ENCODE measurements around the gene WDR41.
A peak's percentile ranks its signal among the peaks of the same experiment; 100 is the strongest.

Gene WDR41

GRCh38 chr5:77444356-77444755, 47.8 kb downstream of the WDR41 start:
- DNase-seq = no peak

GRCh38 chr5:77443670-77444069, 48.4 kb downstream of the WDR41 start:
- DNase-seq = no peak

GRCh38 chr5:77438071-77438470, 54.0 kb downstream of the WDR41 start:
- DNase-seq = no peak

GRCh38 chr5:77437194-77437593, 54.9 kb downstream of the WDR41 start:
- peak; percentile 15 for DNase-seq

GRCh38 chr5:77431719-77432118, 60.4 kb downstream of the WDR41 start:
- DNase-seq = no peak

- no peak for DNase-seq
These were observed 60.8 kb downstream of the WDR41 start for GRCh38 chr5:77431286-77431685.

GRCh38 chr5:77430726-77431125, 61.4 kb downstream of the WDR41 start:
- DNase-seq = no peak

GRCh38 chr5:77428526-77428925, 63.6 kb downstream of the WDR41 start:
- no peak for DNase-seq

- DNase-seq = no peak
These were observed 64.1 kb downstream of the WDR41 start for GRCh38 chr5:77427998-77428397.

- DNase-seq = no peak
These were observed 65.4 kb downstream of the WDR41 start for GRCh38 chr5:77426670-77427069.

- DNase-seq = no peak
These were observed 66.0 kb downstream of the WDR41 start for GRCh38 chr5:77425998-77426659.

GRCh38 chr5:77425420-77425819, 66.7 kb downstream of the WDR41 start:
- no peak for DNase-seq

- no peak for DNase-seq
These were observed 67.2 kb downstream of the WDR41 start for GRCh38 chr5:77424921-77425320.

- DNase-seq = no peak
These were observed 68.9 kb downstream of the WDR41 start for GRCh38 chr5:77423022-77423750.

- DNase-seq = no peak
These were observed 71.2 kb downstream of the WDR41 start for GRCh38 chr5:77420940-77421339.

GRCh38 chr5:77419644-77420582, 72.2 kb downstream of the WDR41 start:
- DNase-seq = no peak

- no peak for DNase-seq
These were observed 73.2 kb downstream of the WDR41 start for GRCh38 chr5:77418601-77419581.

- DNase-seq = no peak
These were observed 74.0 kb downstream of the WDR41 start for GRCh38 chr5:77418162-77418561.

- no peak for DNase-seq
These were observed 79.1 kb downstream of the WDR41 start for GRCh38 chr5:77413049-77413448.

- no peak for DNase-seq
These were observed 82.1 kb downstream of the WDR41 start for GRCh38 chr5:77409870-77410621.

GRCh38 chr5:77407152-77407551, 85.0 kb downstream of the WDR41 start:
- no peak for DNase-seq

- DNase-seq = no peak
These were observed 89.3 kb downstream of the WDR41 start for GRCh38 chr5:77402796-77403195.

All from NCI-H1694 (cell line).